HEK293 (cell line): ENCODE results near the gene PDSS1.
A peak's percentile ranks its signal among the peaks of the same experiment; 100 is the strongest.

Experiments
- CTCF ChIA-PET: fragments of 350-600 bp; formaldehyde crosslinking; extraction: SDS; loops from one replicate; lab custom pipeline; 2021; ENCODE audit warnings: antibody characterized with exemption; lab: Yijun Ruan, JAX
- POLR2A ChIA-PET: fragments of 300-600 bp; formaldehyde crosslinking; extraction: SDS; loops from one replicate; lab custom pipeline; 2020; ENCODE audit warnings: antibody characterized with exemption, inconsistent platforms; lab: Yijun Ruan, JAX
- H3K27ac ChIP-seq: fragments of 200-500 bp; sonication (Bioruptor generic); 2 replicates; pipeline ENCODE4 v1.5.1; 2014; ENCODE audit warnings: low read depth, low read length, control low read depth, inconsistent platforms; ENCODE audit errors: extremely low read depth
- H3K36me3 ChIP-seq, 2 experiments: fragments of 200-500 bp in 1 of 2; sonication (Bioruptor generic) in 1 of 2; 1 replicate in 1 of 2; 2 replicates in 1 of 2; pipeline ENCODE4 v1.5.1; 2014 to 2017; ENCODE audit warnings: inconsistent platforms in 2 of 2, low read length in 2 of 2; ENCODE audit not compliant: control insufficient read depth in 2 of 2, insufficient read depth in 1 of 2
- H3K4me1 ChIP-seq: fragments of 200-500 bp; sonication (Bioruptor generic); 2 replicates; pipeline ENCODE4 v1.5.1; 2014; ENCODE audit warnings: mild to moderate bottlenecking, low read length, inconsistent platforms; ENCODE audit not compliant: control insufficient read depth, insufficient read depth
- H3K4me3 ChIP-seq: 2 replicates; pipeline ENCODE4 v1.5.1; 2011; ENCODE audit warnings: low read depth, mild to moderate bottlenecking, control low read depth, low read length, moderate library complexity
- H3K9me3 ChIP-seq: fragments of 200-500 bp; sonication (Bioruptor generic); 2 replicates; pipeline ENCODE4 v1.5.1; 2014; ENCODE audit warnings: low read depth, low read length, inconsistent platforms; ENCODE audit not compliant: control insufficient read depth, insufficient read depth
- BCL11B ChIP-seq: fragments of 450-650 bp; formaldehyde crosslinking; IDR thresholded peaks from 2 replicates; pipeline ENCODE4 v1.5.1; 2016; ENCODE audit warnings: low read depth, missing biosample characterization, missing genetic modification characterization
- HOXC10 ChIP-seq: sonication (generic); formaldehyde crosslinking; IDR thresholded peaks from 2 replicates; pipeline ENCODE4 v1.8.1; 2023; ENCODE audit warnings: mild to moderate bottlenecking, missing genetic modification reagents
- KLF1 ChIP-seq: fragments of 450-650 bp; formaldehyde crosslinking; IDR thresholded peaks from 2 replicates; pipeline ENCODE4 v1.5.1; 2016; ENCODE audit warnings: missing biosample characterization, missing genetic modification characterization
- KLF16 ChIP-seq: fragments of 450-650 bp; formaldehyde crosslinking; IDR thresholded peaks from 2 replicates; pipeline ENCODE4 v1.5.1; 2017; ENCODE audit warnings: missing biosample characterization, missing genetic modification characterization
- OVOL3 ChIP-seq: fragments of 450-650 bp; formaldehyde crosslinking; IDR thresholded peaks from 2 replicates; pipeline ENCODE4 v1.5.1; 2016; ENCODE audit warnings: missing biosample characterization, missing genetic modification characterization
- SETDB1 ChIP-seq: IDR thresholded peaks from one replicate; pipeline ENCODE4 v1.6.1; 2017; ENCODE audit warnings: mild to moderate bottlenecking, low read length, moderate library complexity, mixed read lengths; ENCODE audit not compliant: insufficient read length
- ZFP3 ChIP-seq: fragments of 450-650 bp; formaldehyde crosslinking; IDR thresholded peaks from 2 replicates; pipeline ENCODE4 v1.5.1; 2016; ENCODE audit warnings: low read depth, missing biosample characterization, missing genetic modification characterization
- ZNF19 ChIP-seq: fragments of 450-650 bp; formaldehyde crosslinking; IDR thresholded peaks from 2 replicates; pipeline ENCODE4; 2016; ENCODE audit warnings: missing biosample characterization, missing genetic modification characterization, low read depth
- ZNF23 ChIP-seq: fragments of 450-650 bp; formaldehyde crosslinking; IDR thresholded peaks from 2 replicates; pipeline ENCODE4 v1.5.1; 2016; ENCODE audit warnings: missing biosample characterization, missing genetic modification characterization, borderline replicate concordance
- ZNF354C ChIP-seq: fragments of 450-650 bp; formaldehyde crosslinking; IDR thresholded peaks from 2 replicates; pipeline ENCODE4 v1.5.1; 2016; ENCODE audit warnings: missing biosample characterization, missing genetic modification characterization, low read depth, borderline replicate concordance
- ZNF501 ChIP-seq: fragments of 450-650 bp; formaldehyde crosslinking; IDR thresholded peaks from 2 replicates; pipeline ENCODE4 v1.5.1; 2016; ENCODE audit warnings: missing biosample characterization, missing genetic modification characterization
- ZNF521 ChIP-seq: fragments of 450-650 bp; formaldehyde crosslinking; IDR thresholded peaks from 2 replicates; pipeline ENCODE4 v1.5.1; 2017; ENCODE audit warnings: missing biosample characterization, mild to moderate bottlenecking, missing genetic modification characterization
- ZNF529 ChIP-seq: fragments of 450-650 bp; formaldehyde crosslinking; IDR thresholded peaks from 2 replicates; pipeline ENCODE4 v1.5.1; 2017; ENCODE audit warnings: missing genetic modification characterization, missing biosample characterization; ENCODE audit not compliant: insufficient replicate concordance
- ZNF530 ChIP-seq: fragments of 450-650 bp; formaldehyde crosslinking; IDR thresholded peaks from 2 replicates; pipeline ENCODE4 v1.5.1; 2016; ENCODE audit warnings: low read depth, missing biosample characterization, missing genetic modification characterization
- ZNF548 ChIP-seq: fragments of 450-650 bp; formaldehyde crosslinking; IDR thresholded peaks from 2 replicates; pipeline ENCODE4 v1.5.1; 2016; ENCODE audit warnings: missing biosample characterization, missing genetic modification characterization
- ZNF561 ChIP-seq: fragments of 450-650 bp; IDR thresholded peaks from 2 replicates; pipeline ENCODE4 v1.5.1; 2018; ENCODE audit warnings: missing biosample characterization, missing genetic modification characterization, borderline replicate concordance
- ZNF600 ChIP-seq: fragments of 450-650 bp; formaldehyde crosslinking; IDR thresholded peaks from 2 replicates; pipeline ENCODE4 v1.5.1; 2016; ENCODE audit warnings: missing biosample characterization, missing genetic modification characterization
- ZNF626 ChIP-seq: fragments of 450-650 bp; sonication (Bioruptor Pico); formaldehyde crosslinking; IDR thresholded peaks from 2 replicates; pipeline ENCODE4 v1.5.1; 2018; ENCODE audit warnings: missing biosample characterization, missing genetic modification characterization, inconsistent platforms
- ZNF658 ChIP-seq: fragments of 450-650 bp; formaldehyde crosslinking; IDR thresholded peaks from 2 replicates; pipeline ENCODE4; 2016; ENCODE audit warnings: missing biosample characterization, missing genetic modification characterization
- ZNF707 ChIP-seq: fragments of 450-650 bp; formaldehyde crosslinking; IDR thresholded peaks from 2 replicates; pipeline ENCODE4 v1.5.1; 2016; ENCODE audit warnings: missing biosample characterization, missing genetic modification characterization
- ZNF768 ChIP-seq: fragments of 450-650 bp; formaldehyde crosslinking; IDR thresholded peaks from 2 replicates; pipeline ENCODE4 v1.5.1; 2018; ENCODE audit warnings: missing biosample characterization, mild to moderate bottlenecking, missing genetic modification characterization
- TF ChIP-seq, protein P1 (sequence below): fragments of 450-650 bp; IDR thresholded peaks from 2 replicates; pipeline ENCODE4 v1.5.1; 2018; ENCODE audit warnings: missing biosample characterization, mild to moderate bottlenecking, missing genetic modification characterization
- TF ChIP-seq, protein P2 (sequence below): sonication (generic); formaldehyde crosslinking; IDR thresholded peaks from 2 replicates; pipeline ENCODE4 v1.8.1; 2022; ENCODE audit warnings: mild to moderate bottlenecking, moderate library complexity, missing genetic modification reagents
- TF ChIP-seq, protein P3 (sequence below): IDR thresholded peaks from 2 replicates; pipeline ENCODE4 v1.6.1; 2011; ENCODE audit warnings: mild to moderate bottlenecking, low read depth, low read length, borderline replicate concordance
- TF ChIP-seq, protein P4 (sequence below): fragments of 450-650 bp; formaldehyde crosslinking; IDR thresholded peaks from 2 replicates; pipeline ENCODE4 v1.5.1; 2016; ENCODE audit warnings: missing biosample characterization, missing genetic modification characterization
- TF ChIP-seq, protein P5 (sequence below): fragments of 450-650 bp; formaldehyde crosslinking; IDR thresholded peaks from 2 replicates; pipeline ENCODE4 v1.5.1; 2016; ENCODE audit warnings: missing biosample characterization, missing genetic modification characterization

PDSS1 gene

DNA sequence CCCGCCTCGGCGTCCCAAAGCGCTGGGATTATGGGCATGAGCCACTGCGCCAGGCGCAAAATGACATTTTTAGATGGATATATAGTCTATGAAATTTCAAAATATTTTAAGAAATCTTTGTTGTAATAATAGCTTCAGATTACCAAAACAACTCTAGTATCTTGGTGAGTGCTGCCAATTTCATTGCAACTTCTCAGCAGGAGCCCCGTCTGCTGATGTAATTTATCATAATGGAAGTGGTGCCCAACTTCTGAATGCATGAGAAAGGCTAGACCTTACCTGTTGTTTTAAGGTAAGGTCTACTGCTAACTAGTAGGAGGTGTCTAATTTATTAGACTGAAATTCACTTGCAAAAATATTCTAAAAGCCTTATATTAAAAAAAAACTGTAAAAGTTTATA lies 20.0 kb downstream of the PDSS1 start:
- H3K4me1 ChIP-seq, result no peaks in the 10 kb centered on the region
- no peak overlapping the region for H3K27ac ChIP-seq
- TF ChIP-seq, protein P1, sequence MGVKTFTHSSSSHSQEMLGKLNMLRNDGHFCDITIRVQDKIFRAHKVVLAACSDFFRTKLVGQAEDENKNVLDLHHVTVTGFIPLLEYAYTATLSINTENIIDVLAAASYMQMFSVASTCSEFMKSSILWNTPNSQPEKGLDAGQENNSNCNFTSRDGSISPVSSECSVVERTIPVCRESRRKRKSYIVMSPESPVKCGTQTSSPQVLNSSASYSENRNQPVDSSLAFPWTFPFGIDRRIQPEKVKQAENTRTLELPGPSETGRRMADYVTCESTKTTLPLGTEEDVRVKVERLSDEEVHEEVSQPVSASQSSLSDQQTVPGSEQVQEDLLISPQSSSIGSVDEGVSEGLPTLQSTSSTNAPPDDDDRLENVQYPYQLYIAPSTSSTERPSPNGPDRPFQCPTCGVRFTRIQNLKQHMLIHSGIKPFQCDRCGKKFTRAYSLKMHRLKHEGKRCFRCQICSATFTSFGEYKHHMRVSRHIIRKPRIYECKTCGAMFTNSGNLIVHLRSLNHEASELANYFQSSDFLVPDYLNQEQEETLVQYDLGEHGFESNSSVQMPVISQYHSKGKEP (tag by site-specific recombination), result 0 out of 2 replicates have a peak, but pooled peaks have one; percentile 19
- TF ChIP-seq, protein P2, sequence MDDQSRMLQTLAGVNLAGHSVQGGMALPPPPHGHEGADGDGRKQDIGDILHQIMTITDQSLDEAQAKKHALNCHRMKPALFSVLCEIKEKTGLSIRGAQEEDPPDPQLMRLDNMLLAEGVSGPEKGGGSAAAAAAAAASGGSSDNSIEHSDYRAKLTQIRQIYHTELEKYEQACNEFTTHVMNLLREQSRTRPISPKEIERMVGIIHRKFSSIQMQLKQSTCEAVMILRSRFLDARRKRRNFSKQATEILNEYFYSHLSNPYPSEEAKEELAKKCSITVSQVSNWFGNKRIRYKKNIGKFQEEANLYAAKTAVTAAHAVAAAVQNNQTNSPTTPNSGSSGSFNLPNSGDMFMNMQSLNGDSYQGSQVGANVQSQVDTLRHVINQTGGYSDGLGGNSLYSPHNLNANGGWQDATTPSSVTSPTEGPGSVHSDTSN (CRISPR knock-in tag), result no peak
- ChIA-PET CTCF (interaction anchor here (0.7 to 1.6 kb wide), 3 partner anchors 9 to 18 kb away, joined by 3 to 9 read pairs (median 3); no protein-coding TSS in a partner anchor), POLR2A (no interaction called here)
- no peaks in the 10 kb centered on the region for H3K9me3 ChIP-seq
- H3K36me3 ChIP-seq, result peaks cover 33 to 68% of the 10 kb centered on the region in 2 experiments
- H3K4me3 ChIP-seq, result no peak overlapping the region

DNA sequence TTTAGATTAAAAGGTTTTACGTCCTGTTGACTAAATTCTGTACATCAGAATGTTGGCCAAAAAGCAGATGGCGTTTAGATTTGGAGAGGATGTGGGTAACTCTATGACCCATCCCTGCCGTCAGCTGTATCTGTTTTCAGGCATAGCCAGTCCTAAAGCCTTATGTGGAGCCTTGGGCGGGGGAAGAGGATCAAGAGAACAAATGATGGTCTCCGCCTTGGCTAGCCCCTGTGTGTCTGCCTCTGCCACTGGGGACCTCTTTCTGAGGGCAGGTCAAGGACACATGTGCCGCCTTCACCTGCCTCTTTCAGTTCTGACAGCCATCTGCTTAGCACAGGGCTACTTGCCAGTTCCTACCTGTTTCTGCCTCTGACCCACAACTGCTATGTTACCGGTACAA lies 24.1 kb downstream of the PDSS1 start:
- POLR2A ChIA-PET, result no interaction called here
- TF ChIP-seq KLF16 (tag by site-specific recombination) (no peak), ZNF626 (no peak), ZNF23 (tag by site-specific recombination) (no peak), ZNF561 (no peak), ZNF768 (tag by site-specific recombination) (no peak), ZNF548 (no peak), ZNF658 (no peak), OVOL3 (tag by site-specific recombination) (no peak), SETDB1 (no peak), KLF1 (tag by site-specific recombination) (no peak), HOXC10 (CRISPR knock-in tag) (no peak), ZNF529 (tag by site-specific recombination) (no peak), ZNF501 (tag by site-specific recombination) (no peak), ZNF521 (tag by site-specific recombination) (no peak), ZNF354C (tag by site-specific recombination) (no peak)
- TF ChIP-seq, protein P3, sequence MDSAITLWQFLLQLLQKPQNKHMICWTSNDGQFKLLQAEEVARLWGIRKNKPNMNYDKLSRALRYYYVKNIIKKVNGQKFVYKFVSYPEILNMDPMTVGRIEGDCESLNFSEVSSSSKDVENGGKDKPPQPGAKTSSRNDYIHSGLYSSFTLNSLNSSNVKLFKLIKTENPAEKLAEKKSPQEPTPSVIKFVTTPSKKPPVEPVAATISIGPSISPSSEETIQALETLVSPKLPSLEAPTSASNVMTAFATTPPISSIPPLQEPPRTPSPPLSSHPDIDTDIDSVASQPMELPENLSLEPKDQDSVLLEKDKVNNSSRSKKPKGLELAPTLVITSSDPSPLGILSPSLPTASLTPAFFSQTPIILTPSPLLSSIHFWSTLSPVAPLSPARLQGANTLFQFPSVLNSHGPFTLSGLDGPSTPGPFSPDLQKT, result no peak
- TF ChIP-seq, all 188 proteins: peak for 0
- H3K9me3 ChIP-seq, result no peaks in the 10 kb centered on the region
- no peak overlapping the region for H3K27ac ChIP-seq
- peaks cover 39 to 78% of the 10 kb centered on the region in 2 experiments for H3K36me3 ChIP-seq
- CTCF ChIA-PET, result interaction anchor here (0.6 kb wide), 1 partner anchor 40 kb away, joined by 3 read pairs; no protein-coding TSS in a partner anchor
- H3K4me1 ChIP-seq, result no peaks in the 10 kb centered on the region
- no peak overlapping the region for H3K4me3 ChIP-seq

DNA sequence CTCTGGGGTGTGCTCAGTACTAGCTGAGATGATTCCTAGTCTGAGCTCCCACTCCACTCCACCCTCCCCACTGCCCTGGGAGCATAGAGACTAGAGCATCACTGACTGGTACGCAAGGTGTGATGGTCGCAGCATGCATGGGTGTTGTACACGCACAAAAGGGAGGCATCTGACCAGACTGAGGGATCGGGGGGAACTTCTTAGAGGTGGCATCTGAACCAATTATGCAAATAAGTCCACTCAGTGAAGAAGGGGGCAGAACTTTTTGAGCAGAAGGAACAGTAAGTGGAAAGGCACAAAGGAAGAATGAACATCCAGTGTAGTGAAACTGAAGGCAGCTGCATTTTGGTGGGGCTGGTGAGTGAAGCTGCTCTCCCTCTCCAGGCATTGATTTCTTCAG lies 25.5 kb downstream of the PDSS1 start:
- Histone ChIP-seq H3K27ac (no peak overlapping the region), H3K36me3 (peaks cover 38 to 79% of the 10 kb centered on the region in 2 experiments), H3K4me1 (no peaks in the 10 kb centered on the region), H3K4me3 (no peak overlapping the region), H3K9me3 (no peaks in the 10 kb centered on the region)
- ChIA-PET CTCF (interaction anchor here (0.7 to 1.7 kb wide), 2 partner anchors 159 to 385 kb away, joined by 3 to 20 read pairs; no protein-coding TSS in a partner anchor), POLR2A (no interaction called here)
- no peak for TF ChIP-seq ZNF600 (tag by site-specific recombination)
- TF ChIP-seq ZNF707, result no peak
- no peak for TF ChIP-seq BCL11B (tag by site-specific recombination)
- TF ChIP-seq, protein P4, sequence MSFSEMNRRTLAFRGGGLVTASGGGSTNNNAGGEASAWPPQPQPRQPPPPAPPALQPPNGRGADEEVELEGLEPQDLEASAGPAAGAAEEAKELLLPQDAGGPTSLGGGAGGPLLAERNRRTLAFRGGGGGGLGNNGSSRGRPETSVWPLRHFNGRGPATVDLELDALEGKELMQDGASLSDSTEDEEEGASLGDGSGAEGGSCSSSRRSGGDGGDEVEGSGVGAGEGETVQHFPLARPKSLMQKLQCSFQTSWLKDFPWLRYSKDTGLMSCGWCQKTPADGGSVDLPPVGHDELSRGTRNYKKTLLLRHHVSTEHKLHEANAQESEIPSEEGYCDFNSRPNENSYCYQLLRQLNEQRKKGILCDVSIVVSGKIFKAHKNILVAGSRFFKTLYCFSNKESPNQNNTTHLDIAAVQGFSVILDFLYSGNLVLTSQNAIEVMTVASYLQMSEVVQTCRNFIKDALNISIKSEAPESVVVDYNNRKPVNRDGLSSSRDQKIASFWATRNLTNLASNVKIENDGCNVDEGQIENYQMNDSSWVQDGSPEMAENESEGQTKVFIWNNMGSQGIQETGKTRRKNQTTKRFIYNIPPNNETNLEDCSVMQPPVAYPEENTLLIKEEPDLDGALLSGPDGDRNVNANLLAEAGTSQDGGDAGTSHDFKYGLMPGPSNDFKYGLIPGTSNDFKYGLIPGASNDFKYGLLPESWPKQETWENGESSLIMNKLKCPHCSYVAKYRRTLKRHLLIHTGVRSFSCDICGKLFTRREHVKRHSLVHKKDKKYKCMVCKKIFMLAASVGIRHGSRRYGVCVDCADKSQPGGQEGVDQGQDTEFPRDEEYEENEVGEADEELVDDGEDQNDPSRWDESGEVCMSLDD (tag by site-specific recombination), result no peak
- no peak for TF ChIP-seq ZFP3 (tag by site-specific recombination)
- no peak for TF ChIP-seq ZNF19 (tag by site-specific recombination)
- TF ChIP-seq ZNF530 (tag by site-specific recombination), result no peak
- TF ChIP-seq, protein P5, sequence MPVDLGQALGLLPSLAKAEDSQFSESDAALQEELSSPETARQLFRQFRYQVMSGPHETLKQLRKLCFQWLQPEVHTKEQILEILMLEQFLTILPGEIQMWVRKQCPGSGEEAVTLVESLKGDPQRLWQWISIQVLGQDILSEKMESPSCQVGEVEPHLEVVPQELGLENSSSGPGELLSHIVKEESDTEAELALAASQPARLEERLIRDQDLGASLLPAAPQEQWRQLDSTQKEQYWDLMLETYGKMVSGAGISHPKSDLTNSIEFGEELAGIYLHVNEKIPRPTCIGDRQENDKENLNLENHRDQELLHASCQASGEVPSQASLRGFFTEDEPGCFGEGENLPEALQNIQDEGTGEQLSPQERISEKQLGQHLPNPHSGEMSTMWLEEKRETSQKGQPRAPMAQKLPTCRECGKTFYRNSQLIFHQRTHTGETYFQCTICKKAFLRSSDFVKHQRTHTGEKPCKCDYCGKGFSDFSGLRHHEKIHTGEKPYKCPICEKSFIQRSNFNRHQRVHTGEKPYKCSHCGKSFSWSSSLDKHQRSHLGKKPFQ (tag by site-specific recombination), result no peak
